GM18508 (cell line): Measurements from ENCODE around the gene CDYL2.

Experiments used
- ATAC-seq: cut with Tn5 transposase; IDR thresholded peaks from one replicate; pipeline ENCODE4 v1.9.1; 2021; ENCODE audit warnings: moderate number of reproducible peaks; ENCODE audit not compliant: insufficient read depth, unreplicated experiment

The CDYL2 gene

GRCh38 chr16:80607204-80607603 is 197.2 kb downstream of the CDYL2 start:
- no peak for ATAC-seq

DNA sequence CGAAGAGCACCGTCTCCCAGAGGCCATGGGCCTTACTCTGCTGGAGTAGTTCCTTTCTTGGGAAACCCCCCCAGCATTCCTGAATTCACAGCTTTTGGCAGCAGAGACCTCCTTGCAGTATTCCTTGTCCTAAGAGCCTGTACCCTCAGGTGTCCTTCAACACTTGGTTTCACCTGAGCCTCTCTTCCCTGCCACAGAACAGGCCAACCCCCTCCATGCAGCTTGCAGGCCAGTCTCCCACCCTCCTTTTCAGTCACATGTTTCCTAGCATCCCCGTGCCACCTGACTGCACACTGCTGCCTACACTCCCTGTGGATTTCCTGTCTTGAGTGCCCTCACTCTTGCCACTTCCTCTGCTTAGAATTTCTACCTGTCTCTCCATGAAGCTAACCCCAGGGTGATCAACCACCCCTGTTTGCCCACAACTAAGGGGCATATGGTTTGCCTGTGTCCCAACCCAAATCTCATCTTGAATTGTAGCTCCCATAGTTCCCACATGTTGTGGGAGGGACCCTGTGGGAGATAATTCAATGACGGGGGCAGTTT is 198.1 kb downstream of the CDYL2 start:
- no peak for ATAC-seq

DNA sequence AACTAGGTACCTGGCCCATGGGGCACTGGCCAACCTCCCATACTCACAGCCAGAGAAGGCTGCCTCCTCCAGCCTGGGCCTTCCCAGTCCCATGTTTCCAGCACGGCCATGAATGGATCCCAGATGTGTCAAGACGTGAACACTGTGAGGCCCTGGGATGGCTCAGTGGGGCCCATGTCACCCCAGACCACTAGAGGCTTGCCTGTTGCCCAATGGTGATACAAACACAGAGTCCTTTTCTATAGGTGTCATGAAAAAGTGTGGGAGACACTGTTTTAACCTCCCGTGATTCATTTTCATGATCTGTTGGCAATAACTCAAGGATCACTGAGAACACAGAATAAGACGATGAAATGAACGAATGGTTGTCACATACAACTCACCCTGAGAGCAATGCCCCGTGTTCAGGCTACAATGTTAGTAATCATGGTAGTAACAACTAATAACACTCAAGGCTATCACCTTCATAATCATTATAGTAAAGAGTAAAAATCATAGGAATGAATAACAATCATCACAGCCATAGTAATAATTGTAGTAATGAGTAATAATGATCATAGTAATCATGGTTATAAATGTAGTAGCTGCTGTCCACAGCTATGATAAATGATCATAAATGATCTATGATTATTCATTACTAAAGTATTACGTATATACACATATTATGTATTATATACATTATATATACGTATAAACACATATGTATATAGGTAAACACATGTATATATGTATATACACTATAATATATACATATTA is 199.6 kb downstream of the CDYL2 start:
- ATAC-seq: no peak

DNA sequence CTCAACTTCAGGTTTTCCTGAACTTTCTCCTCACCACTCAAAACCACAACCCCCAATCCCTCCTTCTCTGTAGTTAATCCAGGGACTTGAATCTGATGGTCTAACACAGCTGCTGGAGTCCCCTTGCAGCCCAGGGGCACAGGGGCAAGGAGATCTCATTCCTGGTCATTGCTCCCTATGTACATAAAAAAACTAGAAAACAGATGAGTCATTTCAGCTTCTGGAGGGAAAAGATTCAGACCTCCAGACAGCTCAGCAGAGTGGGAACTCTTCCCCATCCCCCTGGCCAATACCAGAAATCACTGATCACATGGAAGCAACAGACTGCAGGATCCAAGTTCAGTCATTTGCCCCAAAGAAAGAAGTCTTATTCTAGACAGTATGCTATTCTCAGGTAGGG is 201.5 kb downstream of the CDYL2 start:
- no peak for ATAC-seq

DNA sequence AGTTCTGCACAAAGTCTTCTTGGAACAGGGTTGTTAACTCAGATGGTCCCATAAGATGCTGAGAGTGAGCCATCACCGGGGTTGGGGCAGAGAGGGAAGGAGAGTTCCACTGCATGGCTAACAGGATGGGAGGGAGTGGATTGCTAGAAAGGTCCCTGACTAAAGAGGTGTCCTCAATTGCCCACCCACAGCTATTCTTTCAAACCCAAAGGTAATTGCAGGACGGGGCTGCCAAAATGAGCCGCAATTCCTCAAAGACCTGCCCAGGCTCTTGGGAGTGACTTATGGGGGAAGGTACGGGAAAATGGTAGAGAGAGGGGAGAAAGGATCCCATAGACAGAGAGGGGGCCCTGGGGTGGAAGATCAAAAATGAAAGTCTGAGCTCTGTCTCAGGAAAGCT is 203.2 kb downstream of the CDYL2 start:
- ATAC-seq: no peak

DNA sequence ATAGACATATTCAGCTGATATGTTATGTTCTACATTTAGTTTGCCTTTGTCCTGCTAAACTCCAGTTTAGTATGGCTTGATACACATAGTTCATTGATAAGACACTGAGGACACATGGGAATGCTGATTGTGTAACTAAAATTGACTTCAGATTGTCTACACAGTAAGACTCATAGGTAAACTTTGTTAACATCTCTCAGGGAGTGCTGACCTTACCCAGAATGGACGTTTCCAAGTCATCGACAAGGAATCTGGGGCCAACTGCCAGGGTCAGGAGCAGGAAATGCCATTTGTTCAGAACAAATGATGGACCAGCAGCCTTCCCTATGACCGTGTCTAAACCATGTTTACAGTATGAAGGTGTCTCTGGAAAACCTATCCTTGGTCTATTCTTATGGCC is 204.9 kb downstream of the CDYL2 start:
- ATAC-seq: no peak

GRCh38 chr16:80596507-80597207 is 207.7 kb downstream of the CDYL2 start:
- ATAC-seq: no peak

- no peak for ATAC-seq
Measured at GRCh38 chr16:80594756-80595155, 209.6 kb downstream of the CDYL2 start.

DNA sequence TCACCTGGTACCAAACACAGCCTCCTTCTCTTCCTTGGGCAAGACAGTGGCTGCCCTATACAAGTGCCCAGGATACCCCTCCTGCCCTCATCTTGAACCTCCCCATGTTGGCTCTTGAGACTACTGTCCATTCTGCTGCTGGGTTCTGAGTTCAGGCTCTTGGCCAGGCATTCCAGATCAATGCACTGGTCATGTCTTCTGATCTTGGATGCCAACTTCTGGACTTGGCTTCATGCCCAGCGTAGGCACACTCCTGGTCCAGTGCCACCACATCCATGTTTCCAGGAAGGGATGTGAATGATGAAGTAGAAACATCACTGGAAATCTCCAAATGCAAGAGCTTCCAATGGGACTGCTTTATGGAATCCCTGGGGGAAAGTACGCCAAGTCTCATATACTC is 212.1 kb downstream of the CDYL2 start:
- no peak for ATAC-seq

DNA sequence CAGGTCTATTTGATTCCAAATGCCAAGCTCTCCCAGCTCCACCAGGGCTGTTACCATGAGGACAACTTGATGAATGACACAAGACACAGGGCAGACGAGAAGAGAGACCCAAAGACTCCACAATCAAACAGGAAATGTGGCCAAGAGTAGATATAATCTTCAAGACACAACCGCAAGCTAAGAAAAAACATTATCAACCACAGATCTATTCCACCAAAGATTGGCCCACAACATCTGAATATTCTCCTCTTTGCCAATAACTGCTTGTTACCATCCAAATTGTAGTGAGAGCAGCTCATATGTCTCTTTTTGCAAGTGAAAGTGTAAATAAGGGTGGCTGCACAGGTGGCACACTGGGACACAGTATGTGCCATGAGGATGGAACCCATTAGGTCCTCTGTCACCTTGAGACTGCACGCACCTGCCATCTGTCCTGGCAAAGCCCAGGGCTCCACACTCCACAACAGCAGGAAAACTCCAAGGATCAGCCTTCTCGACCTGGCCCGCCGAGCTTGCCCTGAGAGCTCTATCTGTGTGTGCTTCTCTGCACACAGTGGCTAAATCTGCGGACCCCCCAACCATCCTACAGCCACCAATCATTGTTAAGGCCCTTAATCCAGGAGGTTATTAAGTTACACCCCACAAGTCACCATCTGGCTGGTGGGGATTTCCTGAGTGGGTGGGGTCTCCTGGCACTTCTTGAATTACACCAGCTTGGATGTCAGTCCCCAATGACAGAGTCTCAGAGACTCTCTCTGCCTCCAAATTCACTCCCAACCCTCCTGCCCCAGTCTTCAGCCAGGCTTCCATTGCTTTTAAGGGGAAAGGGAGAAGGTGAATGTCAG is 213.1 kb downstream of the CDYL2 start:
- ATAC-seq: no peak

GRCh38 chr16:80587071-80587470 is 217.3 kb downstream of the CDYL2 start:
- no peak for ATAC-seq

DNA sequence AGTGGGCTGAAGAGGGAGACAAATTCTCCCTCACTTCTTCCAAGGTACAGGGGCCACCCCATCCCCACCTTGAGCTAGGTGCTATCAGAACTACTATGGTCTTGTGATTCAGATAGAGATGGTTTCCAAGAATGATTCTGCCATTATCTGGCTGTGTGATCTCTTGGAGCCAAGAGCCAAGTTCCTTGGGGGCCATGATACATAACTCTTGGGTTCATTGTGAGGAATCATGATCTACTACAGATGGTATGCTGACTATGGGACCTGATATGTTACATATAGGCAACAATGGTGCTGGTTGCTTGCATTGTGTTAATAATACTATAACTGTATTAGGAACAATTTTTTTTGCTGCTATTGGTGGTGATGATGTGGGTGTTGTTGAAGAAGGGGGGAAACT is 217.9 kb downstream of the CDYL2 start:
- ATAC-seq: no peak

DNA sequence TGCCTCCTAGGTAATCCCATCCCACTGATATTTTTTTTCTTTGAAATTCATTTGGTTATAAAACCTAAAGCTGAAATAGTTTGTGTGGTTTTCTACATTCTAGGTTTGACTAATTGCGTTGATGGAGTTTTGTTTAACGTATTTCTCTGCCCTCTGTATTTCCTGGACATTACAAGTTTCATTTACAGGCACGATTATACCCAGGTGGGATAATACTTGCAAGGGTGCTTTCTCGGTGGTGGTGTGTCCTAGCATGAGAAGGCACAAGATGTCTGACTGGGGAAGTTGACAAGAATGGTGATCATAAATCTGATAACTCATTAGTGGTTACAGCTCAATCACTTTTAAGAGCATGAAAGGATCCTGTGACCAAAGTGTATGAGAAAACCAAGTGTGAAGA is 218.6 kb downstream of the CDYL2 start:
- ATAC-seq: no peak

DNA sequence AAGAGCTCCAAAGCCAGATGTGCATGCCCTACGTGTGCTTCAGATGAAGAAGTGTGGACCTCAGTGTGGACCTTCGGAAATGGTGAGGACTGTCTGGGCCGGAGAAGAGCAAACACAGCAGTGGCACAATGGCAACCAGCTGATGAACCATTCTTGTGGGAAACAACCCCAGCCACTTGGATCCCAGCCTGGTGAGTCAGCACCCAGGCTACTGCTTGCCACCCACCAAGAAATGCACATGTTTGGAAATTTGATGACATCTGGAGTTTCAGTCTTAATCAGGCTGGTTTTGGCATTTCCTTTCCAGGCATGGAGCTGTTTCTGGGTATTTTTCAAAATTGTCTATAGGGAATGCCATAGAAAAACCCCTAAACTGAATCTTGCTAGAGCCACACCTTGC is 220.9 kb downstream of the CDYL2 start:
- ATAC-seq: no peak

DNA sequence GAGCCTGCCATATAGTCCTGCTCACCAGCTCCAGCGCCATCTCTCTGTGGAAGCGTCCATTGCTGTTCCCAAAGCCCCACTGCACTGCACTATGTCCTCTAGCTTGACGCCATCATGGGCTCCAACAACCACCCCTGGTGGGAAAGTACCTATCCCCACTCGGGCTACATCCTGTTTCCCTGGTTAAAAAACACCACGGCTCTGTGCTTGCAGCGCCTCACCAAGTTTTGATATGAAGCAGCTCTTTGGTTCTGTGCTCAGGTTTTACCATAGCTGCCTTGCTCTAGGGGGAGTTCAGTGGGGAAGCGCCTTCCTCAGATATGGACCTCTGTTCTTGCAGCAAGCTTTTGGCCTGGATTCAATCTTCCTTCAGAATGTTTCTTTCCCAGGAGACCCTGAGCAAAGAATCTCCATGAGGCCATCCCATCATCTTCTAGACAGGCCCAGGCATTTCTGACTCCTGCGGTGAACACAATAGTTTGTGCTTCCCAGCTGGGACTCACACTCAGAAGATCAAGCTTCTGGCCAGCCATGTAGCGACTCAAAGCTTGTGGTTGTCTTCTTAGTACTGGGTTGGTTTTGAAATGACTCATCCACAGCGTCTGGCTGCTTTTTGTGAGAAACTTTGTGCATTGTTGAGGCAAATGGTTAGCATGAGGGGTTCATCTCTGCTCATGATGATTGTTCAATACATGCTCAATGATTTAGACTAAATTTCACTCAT is 224.1 kb downstream of the CDYL2 start:
- ATAC-seq: peak; percentile 82

GRCh38 chr16:80577485-80578280 is 226.7 kb downstream of the CDYL2 start:
- ATAC-seq: no peak

GRCh38 chr16:80576343-80576912 is 228.0 kb downstream of the CDYL2 start:
- ATAC-seq: no peak

GRCh38 chr16:80573700-80574120 is 230.7 kb downstream of the CDYL2 start:
- no peak for ATAC-seq

DNA sequence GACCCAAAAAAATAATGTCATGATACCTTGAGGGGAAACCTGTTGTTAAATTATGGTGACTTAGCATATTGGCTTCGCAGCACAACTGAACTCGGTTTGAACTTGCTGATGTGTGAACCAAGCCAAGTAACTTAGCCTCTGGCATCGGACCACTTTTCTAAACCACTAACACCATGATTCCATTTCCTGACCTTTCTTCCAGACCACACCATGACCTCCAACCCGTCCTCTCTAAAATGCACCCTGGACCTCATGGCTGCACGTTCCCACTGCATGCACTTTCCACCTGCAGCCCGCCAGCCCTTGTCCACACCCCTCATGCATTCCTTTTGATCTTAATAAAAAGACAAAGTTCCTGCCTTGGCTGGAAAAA is 234.3 kb downstream of the CDYL2 start:
- no peak for ATAC-seq
